ENCODE data around the gene PNPO. TPM values are rescaled to one million over a fixed set of nuclear protein-coding genes. Genes with fewer than 3 reads are reported as not detected.
"Not testable (repeated sequence)": the region's sequence is repeated elsewhere in the genome, so short reads cannot be mapped to it uniquely, and the experiment has no call there.

Gene PNPO
- total and polyA plus RNA-seq, 2 of the 4 experiments (the other 2 are of a cell fraction) = 13.9 to 34.1 TPM

- DNase-seq; H2BK120ac ChIP-seq (ENCODE audit: low read depth, low read length); H4K91ac ChIP-seq (ENCODE audit: insufficient read depth, low read depth, low read length); H3K4me2 ChIP-seq (ENCODE audit: low read depth, low read length); H3K23ac ChIP-seq (ENCODE audit: low read depth, low read length); H4K8ac ChIP-seq (ENCODE audit: low read depth in 2 of 2, low read length in 2 of 2); H3K56ac ChIP-seq (ENCODE audit: extremely low read depth, insufficient read depth, low read length); H3K9me3 ChIP-seq (ENCODE audit: control insufficient read depth, insufficient read depth, low read length); H2AK9ac ChIP-seq (replicated peaks; ENCODE audit: low read depth, low read length, poor library complexity); H3K4me3 ChIP-seq (ENCODE audit: insufficient read depth, low read depth, low read length); H4K5ac ChIP-seq (ENCODE audit: low read depth, low read length); H4K20me1 ChIP-seq (ENCODE audit: insufficient read depth, low read length); dilution Hi-C loops (cut with HindIII; ENCODE audit: low sequenced_read_pairs, unreplicated experiment); H2AK5ac ChIP-seq (ENCODE audit: low read depth, low read length); H2BK15ac ChIP-seq (ENCODE audit: low read depth, low read length); H3K4me1 ChIP-seq (ENCODE audit: control insufficient read depth, insufficient read depth, low read length); H3K27ac ChIP-seq (ENCODE audit: insufficient read depth, low read length); CTCF ChIA-PET; in situ Hi-C loops (cut with MboI; ENCODE audit: low sequenced_read_pairs); intact Hi-C loops (cut with micrococcal nuclease); POLR2A ChIA-PET (ENCODE audit: unreplicated experiment); H3K27me3 ChIP-seq (ENCODE audit: control insufficient read depth, insufficient read depth, low read length); H3K79me1 ChIP-seq (ENCODE audit: low read depth in 1 of 2, low read length in 2 of 2); H3K4ac ChIP-seq (ENCODE audit: low read depth, low read length); H2AFZ ChIP-seq (replicated peaks; ENCODE audit: low read length, poor library complexity); H3K14ac ChIP-seq (replicated peaks; ENCODE audit: low read depth, low read length); H3K9me1 ChIP-seq (ENCODE audit: insufficient read depth, low read length); H2BK5ac ChIP-seq (ENCODE audit: low read depth, low read length, poor library complexity, severe bottlenecking); H2BK20ac ChIP-seq (ENCODE audit: low read depth, low read length); H3K18ac ChIP-seq (ENCODE audit: low read depth, low read length); ATAC-seq (ENCODE audit: low read depth); H3K9ac ChIP-seq (ENCODE audit: low read depth, low read length); BruUV-seq (replicated peaks): not testable (repeated sequence)
- 94% methylated on average over 2 of the region's 14 CpGs; no CpG with 5 or more reads in 1 of the 2 experiments for WGBS, 2 experiments (ENCODE audit: extremely low coverage in 2 of 2, insufficient read length in 1 of 2)
- peaks cover 22% of the 10 kb centered on the region for H3K36me3 ChIP-seq (ENCODE audit: control insufficient read depth, insufficient read depth, low read length)
These were observed 21.5 kb upstream of the PNPO start for GRCh38 chr17:47919889-47920288.
